Measurements from ENCODE around the gene SYT1. TPM values are rescaled to one million over a fixed set of nuclear protein-coding genes. Genes with fewer than 3 reads are reported as not detected.

Gene SYT1
- total and polyA plus RNA-seq, 2 experiments from 2014 or later: 48.7 to 51.7 TPM

- Histone ChIP-seq H3K4me1 (ENCODE audit: insufficient read depth) (peaks cover 7% of the 10 kb centered on the region), H2AFZ (no peak overlapping the region), H3K4me2 (no peak overlapping the region), H3K4me3 (no peak overlapping the region), H3K27ac (ENCODE audit: low read depth) (no peak overlapping the region), H3K79me2 (replicated peaks; ENCODE audit: insufficient read depth) (no peaks in the 10 kb centered on the region), H4K20me1 (replicated peaks; ENCODE audit: insufficient read depth) (no peaks in the 10 kb centered on the region), H3K36me3 (ENCODE audit: insufficient read depth) (no peaks in the 10 kb centered on the region), H3K27me3 (ENCODE audit: insufficient read depth) (no peaks in the 10 kb centered on the region), H3F3A (replicated peaks; ENCODE audit: low read depth) (no peaks in the 10 kb centered on the region), H3K9me2 (ENCODE audit: insufficient read depth) (no peaks in the 10 kb centered on the region)
- ATAC-seq (peak; percentile 65), DNase-seq (ENCODE audit: low spot score) (peak; percentile 53)
- H3K4me3 Mint-ChIP-seq: no peak overlapping the region
- TF ChIP-seq POLR2AphosphoS5 (IDR thresholded peaks at IDR 0.05; ENCODE audit: low read depth) (no peak), EZH2phosphoT487 (IDR thresholded peaks at IDR 0.05; ENCODE audit: unreplicated experiment) (no peak), REST (IDR thresholded peaks at IDR 0.05; ENCODE audit: unreplicated experiment) (no peak), JUNB (IDR thresholded peaks at IDR 0.05; ENCODE audit: unreplicated experiment) (no peak), CTCF (conservative IDR thresholded peaks at IDR 0.05; ENCODE audit: low read depth in 2 of 2) (peak; percentile 57 to 73)
- no peaks in the 10 kb centered on the region for H3K27me3 Mint-ChIP-seq (ENCODE audit: insufficient read depth, low read depth, poor library complexity)
- no peaks in the 10 kb centered on the region for H3K36me3 Mint-ChIP-seq (ENCODE audit: low read depth)
- H3K4me1 Mint-ChIP-seq: peaks cover 19% of the 10 kb centered on the region
- no peak overlapping the region for H3K27ac Mint-ChIP-seq
- H3K9me3 Mint-ChIP-seq: no peaks in the 10 kb centered on the region
These were observed 256.9 kb downstream of the SYT1 start for GRCh38 chr12:79121486-79121885.

GRCh38 chr12:79124385-79124784 lies 259.8 kb downstream of the SYT1 start:
- Histone ChIP-seq H3K9me2 (ENCODE audit: insufficient read depth) (no peaks in the 10 kb centered on the region), H3K4me3 (no peak overlapping the region), H2AFZ (no peak overlapping the region), H3K36me3 (ENCODE audit: insufficient read depth) (no peaks in the 10 kb centered on the region), H3K79me2 (replicated peaks; ENCODE audit: insufficient read depth) (no peaks in the 10 kb centered on the region), H3K27ac (ENCODE audit: low read depth) (no peak overlapping the region), H3F3A (replicated peaks; ENCODE audit: low read depth) (no peaks in the 10 kb centered on the region), H3K4me2 (no peak overlapping the region), H3K27me3 (ENCODE audit: insufficient read depth) (no peaks in the 10 kb centered on the region), H3K4me1 (ENCODE audit: insufficient read depth) (peaks cover 3% of the 10 kb centered on the region; the same call in 1 of the 2 replicates), H4K20me1 (replicated peaks; ENCODE audit: insufficient read depth) (no peaks in the 10 kb centered on the region)
- H3K9me3 Mint-ChIP-seq: no peaks in the 10 kb centered on the region
- H3K27ac Mint-ChIP-seq: no peak overlapping the region
- H3K4me3 Mint-ChIP-seq: no peak overlapping the region
- H3K4me1 Mint-ChIP-seq: peaks cover 11% of the 10 kb centered on the region
- DNase-seq (ENCODE audit: low spot score) (no peak), ATAC-seq (no peak)
- H3K36me3 Mint-ChIP-seq (ENCODE audit: low read depth): no peaks in the 10 kb centered on the region
- H3K27me3 Mint-ChIP-seq (ENCODE audit: insufficient read depth, low read depth, poor library complexity): no peaks in the 10 kb centered on the region
- TF ChIP-seq EZH2 (IDR thresholded peaks at IDR 0.05; ENCODE audit: low read depth, unreplicated experiment) (no peak), REST (IDR thresholded peaks at IDR 0.05; ENCODE audit: unreplicated experiment) (no peak), ETS1 (IDR thresholded peaks at IDR 0.05) (no peak)
